NCI-H146 treated with DMSO at 0.1 percent for 48 hours (cell line): ENCODE measurements around the gene BNIP1.

Experiments
- DNase-seq: peaks from one replicate; lab custom pipeline; 2025; ENCODE audit not compliant: unreplicated experiment; lab: John Stamatoyannopoulos, UW

The BNIP1 gene

GRCh38 chr5:173210877-173211276, 66.5 kb downstream of the BNIP1 start:
- DNase-seq = no peak

- DNase-seq = no peak
These were observed 67.0 kb downstream of the BNIP1 start for GRCh38 chr5:173211284-173211683.

DNA sequence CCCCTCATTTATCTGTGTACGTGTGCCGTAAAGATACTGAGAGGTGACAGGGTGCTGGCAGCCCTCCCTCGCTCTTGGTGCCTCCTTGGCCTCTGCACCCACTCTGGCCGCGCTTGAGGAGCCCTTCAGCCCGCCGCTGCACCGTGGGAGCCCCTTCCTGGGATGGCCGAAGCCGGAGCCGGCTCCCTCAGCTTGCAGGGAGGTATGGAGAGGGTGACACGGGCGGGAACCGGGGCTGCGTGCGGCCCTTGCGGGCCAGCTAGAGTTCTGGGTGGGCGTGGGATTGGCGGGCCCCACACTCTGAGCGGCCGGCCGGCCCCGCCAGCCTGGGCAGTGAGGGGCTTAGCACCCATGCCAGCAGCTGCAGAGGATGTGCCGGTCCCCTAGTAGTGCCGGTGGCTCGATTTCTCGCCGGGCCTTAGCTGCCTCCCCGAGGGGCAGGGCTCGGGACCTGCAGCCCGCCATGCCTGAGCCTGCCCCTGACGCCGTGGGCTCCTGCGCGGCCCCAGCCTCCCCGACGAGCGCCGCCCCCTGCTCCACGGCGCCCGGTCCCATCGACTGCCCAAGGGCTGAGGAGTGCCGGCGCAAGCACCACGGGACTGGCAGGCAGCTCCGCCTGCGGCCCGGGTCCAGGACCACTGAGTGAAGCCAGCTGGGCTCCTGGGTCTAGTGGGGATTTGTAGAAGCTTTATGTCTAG, 69.1 kb downstream of the BNIP1 start:
- no peak for DNase-seq
